ENCODE results near the gene PHF21B.

The PHF21B gene

DNA sequence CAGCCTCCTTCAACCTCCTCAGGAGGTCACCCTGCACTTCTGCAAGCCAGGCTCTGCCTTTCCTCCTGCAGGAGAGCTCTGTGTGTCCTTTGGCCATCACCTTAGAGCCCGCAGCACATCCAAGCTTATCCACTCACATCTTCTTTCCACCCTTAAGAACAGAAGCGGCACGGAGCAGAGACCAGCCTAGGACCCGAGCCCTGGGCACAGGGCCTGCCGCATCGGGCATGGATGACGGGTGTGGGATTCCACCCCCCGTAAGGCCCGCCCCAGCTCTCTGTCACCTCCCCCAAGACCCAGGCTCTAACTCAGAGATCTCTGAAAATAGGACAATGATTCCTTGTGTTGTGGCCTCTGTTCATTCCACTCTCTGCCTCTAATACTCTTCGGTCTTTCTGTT lies 42.1 kb upstream of the PHF21B start:
- no peak overlapping the region for H3K4me3 ChIP-seq (ENCODE audit: low read depth, low read length)
- TF ChIP-seq, protein P1, sequence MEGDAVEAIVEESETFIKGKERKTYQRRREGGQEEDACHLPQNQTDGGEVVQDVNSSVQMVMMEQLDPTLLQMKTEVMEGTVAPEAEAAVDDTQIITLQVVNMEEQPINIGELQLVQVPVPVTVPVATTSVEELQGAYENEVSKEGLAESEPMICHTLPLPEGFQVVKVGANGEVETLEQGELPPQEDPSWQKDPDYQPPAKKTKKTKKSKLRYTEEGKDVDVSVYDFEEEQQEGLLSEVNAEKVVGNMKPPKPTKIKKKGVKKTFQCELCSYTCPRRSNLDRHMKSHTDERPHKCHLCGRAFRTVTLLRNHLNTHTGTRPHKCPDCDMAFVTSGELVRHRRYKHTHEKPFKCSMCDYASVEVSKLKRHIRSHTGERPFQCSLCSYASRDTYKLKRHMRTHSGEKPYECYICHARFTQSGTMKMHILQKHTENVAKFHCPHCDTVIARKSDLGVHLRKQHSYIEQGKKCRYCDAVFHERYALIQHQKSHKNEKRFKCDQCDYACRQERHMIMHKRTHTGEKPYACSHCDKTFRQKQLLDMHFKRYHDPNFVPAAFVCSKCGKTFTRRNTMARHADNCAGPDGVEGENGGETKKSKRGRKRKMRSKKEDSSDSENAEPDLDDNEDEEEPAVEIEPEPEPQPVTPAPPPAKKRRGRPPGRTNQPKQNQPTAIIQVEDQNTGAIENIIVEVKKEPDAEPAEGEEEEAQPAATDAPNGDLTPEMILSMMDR (IDR thresholded peaks at IDR 0.05; ENCODE audit: low read depth, low read length, missing control alignments) = no peak
- no peak for DNase-seq (ENCODE audit: low read depth)

DNA sequence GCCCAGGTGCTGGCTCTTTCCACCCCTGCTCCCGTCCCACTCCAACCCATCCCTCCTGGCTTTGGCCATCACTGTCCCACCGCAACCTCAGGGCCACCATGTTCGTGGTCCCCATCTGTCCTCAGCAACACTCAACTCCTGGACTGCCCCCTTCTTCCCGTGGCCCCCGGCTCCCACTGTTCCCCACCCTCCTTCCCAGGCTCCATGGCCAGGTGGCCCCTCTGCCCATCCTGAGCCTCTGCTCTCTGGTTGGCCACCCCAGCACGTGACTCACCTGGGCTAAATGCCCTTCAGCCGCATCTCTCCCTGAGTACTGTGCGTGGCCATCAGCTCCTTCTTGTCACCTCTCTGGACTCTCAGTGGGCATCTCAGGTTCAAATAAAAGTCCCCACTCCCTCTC lies 41.6 kb upstream of the PHF21B start:
- H3K4me3 ChIP-seq (ENCODE audit: low read depth, low read length) = no peak overlapping the region
- DNase-seq (ENCODE audit: low read depth) = no peak
- TF ChIP-seq, protein P1 (IDR thresholded peaks at IDR 0.05; ENCODE audit: low read depth, low read length, missing control alignments) = no peak

DNA sequence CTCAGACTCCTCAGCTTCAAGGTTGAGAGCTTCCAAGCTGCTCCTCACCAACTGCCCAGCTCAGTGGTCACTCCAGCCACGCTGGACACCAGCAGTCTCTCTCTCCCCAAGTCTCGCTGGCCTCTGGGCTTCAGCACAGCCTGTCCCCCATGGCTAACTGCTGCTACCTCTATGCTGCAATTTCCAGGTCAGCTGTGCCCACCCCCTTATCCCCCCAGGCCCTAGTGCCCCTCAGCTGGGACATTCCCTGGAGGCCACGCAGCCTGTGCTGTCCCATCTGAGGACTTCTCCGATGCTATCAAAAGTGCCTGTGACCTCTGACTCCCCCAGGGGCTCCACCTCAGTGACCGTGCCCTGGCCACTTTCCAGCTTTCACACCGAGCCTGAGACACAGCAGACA lies 37.5 kb upstream of the PHF21B start:
- no peak overlapping the region for H3K4me3 ChIP-seq (ENCODE audit: low read depth, low read length)
- no peak for DNase-seq (ENCODE audit: low read depth)
- TF ChIP-seq, protein P1 (IDR thresholded peaks at IDR 0.05; ENCODE audit: low read depth, low read length, missing control alignments) = no peak

DNA sequence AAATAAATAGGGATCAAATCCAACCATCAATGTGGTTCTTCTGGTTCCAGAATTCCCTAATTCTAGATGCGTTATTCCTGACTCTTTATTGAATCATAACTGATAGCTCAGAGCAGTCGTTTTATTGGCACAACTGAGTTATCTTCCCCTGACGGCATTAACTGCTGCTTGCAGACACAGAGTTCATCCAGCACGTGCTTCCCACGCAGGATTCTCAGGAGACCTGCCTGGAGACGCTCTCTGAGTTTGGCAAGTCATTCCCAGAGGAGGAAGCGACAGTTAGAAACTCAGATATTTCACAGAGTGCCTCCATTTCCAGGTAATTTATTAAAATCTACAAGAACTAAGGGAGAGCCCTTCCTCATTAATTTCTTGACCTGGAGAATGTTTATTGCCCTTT lies 35.4 kb upstream of the PHF21B start:
- TF ChIP-seq, protein P1 (IDR thresholded peaks at IDR 0.05; ENCODE audit: low read depth, low read length, missing control alignments) = no peak

DNA sequence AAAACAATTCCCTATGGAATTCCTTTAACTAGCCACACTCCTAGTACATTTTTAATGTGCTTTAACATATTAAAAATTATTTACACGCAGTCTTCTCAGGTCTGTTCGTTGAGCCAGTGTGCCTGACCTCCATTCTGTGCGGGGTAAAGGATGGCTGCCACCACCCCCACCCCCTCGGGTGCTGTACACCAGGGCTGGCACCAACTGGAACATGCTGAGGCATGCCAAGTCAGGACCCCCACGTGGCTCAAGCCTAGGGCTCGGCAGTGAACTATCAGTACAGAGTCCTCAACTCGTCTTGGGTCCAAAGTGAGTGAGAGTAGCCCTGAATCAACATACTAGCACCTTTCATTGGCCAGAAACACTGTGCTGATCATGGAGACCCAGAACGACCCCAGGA lies 32.5 kb upstream of the PHF21B start:
- no peak for DNase-seq (ENCODE audit: low read depth)
- TF ChIP-seq, protein P1 (IDR thresholded peaks at IDR 0.05; ENCODE audit: low read depth, low read length, missing control alignments) = no peak
- no peak overlapping the region for H3K4me3 ChIP-seq (ENCODE audit: low read depth, low read length)

More for the DNA sequence above, 35.4 kb upstream of the PHF21B start:
- no peak for DNase-seq (ENCODE audit: low read depth)
- no peak overlapping the region for H3K4me3 ChIP-seq (ENCODE audit: low read depth, low read length)

DNA sequence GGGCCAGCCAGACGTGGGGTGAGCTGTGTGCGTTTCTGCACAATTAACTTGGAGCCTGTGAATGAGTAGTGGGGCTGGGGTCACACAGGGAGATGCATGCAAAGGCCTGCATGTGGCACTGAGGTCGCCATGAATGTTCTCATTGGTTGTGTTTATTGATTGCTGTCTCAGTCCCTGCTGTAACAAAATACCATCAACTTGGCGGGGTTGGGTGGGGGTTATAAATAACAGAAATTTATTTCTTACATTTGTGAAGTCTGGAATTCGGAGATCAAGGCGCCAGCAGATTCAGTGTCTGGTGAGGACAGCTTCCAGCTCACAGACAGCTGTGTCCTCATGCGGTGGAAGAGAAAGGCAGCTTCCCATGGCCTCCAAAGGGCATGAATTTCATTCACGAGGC lies 29.3 kb upstream of the PHF21B start:
- no peak overlapping the region for H3K4me3 ChIP-seq (ENCODE audit: low read depth, low read length)
- DNase-seq (ENCODE audit: low read depth) = no peak
- TF ChIP-seq, protein P1 (IDR thresholded peaks at IDR 0.05; ENCODE audit: low read depth, low read length, missing control alignments) = no peak

DNA sequence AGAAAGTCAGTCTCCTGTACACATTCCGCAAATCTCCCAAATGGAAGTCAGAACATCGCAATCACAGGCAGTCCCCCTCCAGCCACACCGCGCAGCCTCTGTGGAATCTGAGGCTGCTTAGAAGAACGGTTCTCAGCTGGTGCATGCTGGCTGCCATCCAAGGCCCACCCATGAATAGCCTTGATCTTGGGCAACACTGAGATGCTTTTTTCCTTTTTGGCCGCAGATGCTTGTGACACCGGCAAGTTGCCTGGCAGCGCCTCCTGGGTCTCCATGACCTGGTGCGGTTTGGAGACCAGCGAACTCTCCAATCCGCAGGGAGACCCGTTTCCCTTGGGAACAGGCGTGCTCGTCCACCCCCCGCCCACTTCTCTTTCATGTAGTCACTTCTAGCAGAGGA lies 26.3 kb upstream of the PHF21B start:
- DNase-seq (ENCODE audit: low read depth) = no peak
- no peak overlapping the region for H3K4me3 ChIP-seq (ENCODE audit: low read depth, low read length)
- TF ChIP-seq, protein P1 (IDR thresholded peaks at IDR 0.05; ENCODE audit: low read depth, low read length, missing control alignments) = no peak
